Skin epidermis (tissue), 12 donors: Measurements from ENCODE around the gene TCHP.
"Not testable (repeated sequence)": the region's sequence is repeated elsewhere in the genome, so short reads cannot be mapped to it uniquely, and the experiment has no call there.

Source experiments
- H3K27ac ChIP-seq, 21 experiments: fragments of 200-600 bp; sonication (generic) in 11 of 21; one replicate each; pipeline ENCODE4 v1.5.0; 2020; ENCODE audit warnings: mild to moderate bottlenecking in 3 of 21, inconsistent platforms in 2 of 21, moderate library complexity in 2 of 21
- H3K4me3 ChIP-seq, 7 experiments: fragments of 200-600 bp; sonication (generic) in 2 of 7; one replicate each; pipeline ENCODE4 v1.5.0; 2020; ENCODE audit warnings: inconsistent platforms in 2 of 7, mild to moderate bottlenecking in 2 of 7, moderate library complexity in 1 of 7

Gene TCHP

GRCh38 chr12:109928058-109928656, 28.1 kb downstream of the TCHP start:
- Histone ChIP-seq H3K27ac (peak overlapping the region in 1 of 21 experiments; percentile 7), H3K4me3 (no peak overlapping the region)

DNA sequence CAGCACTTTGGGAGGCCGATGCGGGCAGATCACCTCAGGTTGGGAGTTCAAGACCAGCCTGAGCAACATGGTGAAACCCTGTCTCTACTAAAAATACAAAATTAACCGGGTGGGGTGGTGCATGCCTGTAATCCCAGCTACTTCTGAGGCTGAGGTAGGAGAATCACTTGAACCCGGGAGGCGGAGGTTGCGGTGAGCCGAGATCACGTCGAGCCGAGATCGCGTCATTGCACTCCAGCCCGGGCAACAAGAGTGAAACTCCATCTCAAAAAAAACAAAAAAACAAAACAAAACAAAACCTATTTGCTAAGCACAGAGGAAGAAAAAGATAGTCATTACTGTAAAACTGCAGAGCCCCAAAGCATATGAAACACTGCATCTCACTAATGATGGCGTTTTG, 29.3 kb downstream of the TCHP start:
- not testable (repeated sequence) for H3K4me3 ChIP-seq, H3K27ac ChIP-seq

DNA sequence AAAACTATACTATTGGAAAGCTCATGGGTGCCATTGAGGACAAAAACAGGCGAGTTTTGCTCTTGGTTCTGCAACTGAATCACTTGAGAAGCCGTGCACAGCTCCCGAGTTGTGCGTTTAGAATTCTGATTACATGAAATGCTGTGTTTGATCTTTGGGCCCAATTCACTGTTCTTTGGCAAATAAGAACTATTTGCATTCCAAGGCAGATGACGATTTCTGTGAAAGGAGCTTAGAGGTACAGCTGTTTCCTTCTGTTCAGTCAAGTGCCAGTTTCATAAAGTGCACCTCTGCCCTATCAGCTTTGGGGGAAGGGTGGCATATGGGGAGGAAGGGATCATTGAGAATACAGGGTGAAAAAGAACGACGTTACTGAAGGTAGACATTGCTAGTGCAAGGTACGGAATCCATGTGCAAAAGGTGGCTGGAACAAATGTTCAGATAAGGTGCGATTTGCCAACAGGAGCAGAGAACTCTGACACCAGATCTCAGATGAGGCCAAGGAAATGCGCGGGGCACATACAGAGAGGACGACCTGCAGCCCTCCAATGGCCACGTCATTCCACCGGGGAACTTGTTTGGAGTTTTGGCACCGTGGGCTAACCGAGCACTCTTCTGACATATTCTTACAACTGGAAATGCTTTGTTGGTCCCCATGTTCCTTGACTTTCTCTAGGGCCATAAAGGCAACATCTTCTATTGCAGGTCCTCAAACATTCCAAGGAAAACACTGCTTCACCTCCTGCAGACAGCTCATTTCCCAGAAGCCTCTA, 30.1 kb downstream of the TCHP start:
- no peak overlapping the region for H3K27ac ChIP-seq

GRCh38 chr12:109931143-109931542, 31.1 kb downstream of the TCHP start:
- Histone ChIP-seq H3K4me3 (no peak overlapping the region), H3K27ac (no peak overlapping the region)

More for the DNA sequence above, 30.1 kb downstream of the TCHP start:
- no peak overlapping the region for H3K4me3 ChIP-seq

- Histone ChIP-seq H3K4me3 (no peak overlapping the region), H3K27ac (peak overlapping the region in 2 of 21 experiments; percentile 22 to 51)
Measured at GRCh38 chr12:109932878-109933503, 32.9 kb downstream of the TCHP start.

GRCh38 chr12:109934026-109934425, 34.0 kb downstream of the TCHP start:
- H3K27ac ChIP-seq = peak overlapping the region in 1 of 21 experiments; percentile 16

GRCh38 chr12:109937371-109937770, 37.3 kb downstream of the TCHP start:
- peak overlapping the region in 2 of 21 experiments; percentile 9 to 47 for H3K27ac ChIP-seq
- no peak overlapping the region for H3K4me3 ChIP-seq

More at GRCh38 chr12:109934026-109934425, 34.0 kb downstream of the TCHP start:
- no peak overlapping the region for H3K4me3 ChIP-seq

DNA sequence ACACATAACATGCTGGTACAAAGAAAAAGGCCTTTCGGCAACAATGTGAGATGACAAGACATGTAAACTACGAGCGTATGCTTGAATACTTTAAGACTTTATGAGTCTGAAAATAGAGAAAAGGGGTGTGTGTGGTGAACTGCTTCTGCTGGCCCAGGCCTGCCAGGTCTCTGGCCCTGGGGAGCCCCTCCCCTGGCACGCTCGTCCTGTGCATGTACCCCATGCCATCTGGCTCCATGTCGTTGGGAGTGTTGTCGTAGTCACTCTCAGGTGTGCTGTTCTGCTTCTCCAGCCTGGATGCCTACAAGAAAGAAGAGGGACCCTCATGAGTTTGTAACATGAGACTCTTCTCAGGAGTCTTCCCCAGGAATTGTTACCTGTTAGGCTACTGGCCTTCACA, 38.9 kb downstream of the TCHP start:
- H3K27ac ChIP-seq = no peak overlapping the region
- H3K4me3 ChIP-seq = no peak overlapping the region

DNA sequence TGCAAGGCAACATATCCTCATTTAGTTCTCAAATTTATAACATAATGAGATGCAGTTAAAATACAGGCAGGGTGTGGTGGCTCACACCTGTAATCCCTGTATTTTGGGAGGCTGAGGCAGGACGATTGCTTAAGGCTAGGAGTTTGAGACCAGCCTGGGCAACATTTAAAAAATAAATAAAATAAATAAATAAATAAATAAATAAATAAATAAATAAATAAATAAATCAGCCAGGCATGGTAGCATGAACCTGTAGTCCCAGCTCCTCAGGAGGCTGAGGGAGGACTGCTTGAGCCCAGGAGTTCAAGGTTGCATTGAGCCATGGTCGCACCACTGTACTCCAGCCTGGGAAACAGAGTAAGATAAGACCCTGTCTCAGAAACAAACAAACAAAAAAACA, 39.4 kb downstream of the TCHP start:
- H3K27ac ChIP-seq = no peak overlapping the region
- H3K4me3 ChIP-seq = no peak overlapping the region

- no peak overlapping the region for H3K4me3 ChIP-seq
- H3K27ac ChIP-seq = no peak overlapping the region
Measured at GRCh38 chr12:109940339-109940923, 40.4 kb downstream of the TCHP start.

GRCh38 chr12:109943811-109944210, 43.7 kb downstream of the TCHP start:
- Histone ChIP-seq H3K4me3 (no peak overlapping the region), H3K27ac (no peak overlapping the region)

GRCh38 chr12:109944561-109945359, 44.7 kb downstream of the TCHP start:
- peak overlapping the region in 2 of 21 experiments; percentile 12 to 38 for H3K27ac ChIP-seq

GRCh38 chr12:109946505-109946904, 46.4 kb downstream of the TCHP start:
- H3K4me3 ChIP-seq = no peak overlapping the region
- H3K27ac ChIP-seq = peak overlapping the region in 10 of 21 experiments; percentile 21 to 63 (median 36)

More at GRCh38 chr12:109944561-109945359, 44.7 kb downstream of the TCHP start:
- H3K4me3 ChIP-seq = no peak overlapping the region

GRCh38 chr12:109946913-109947312, 46.8 kb downstream of the TCHP start:
- no peak overlapping the region for H3K4me3 ChIP-seq
- peak overlapping the region in 13 of 21 experiments; percentile 20 to 76 (median 35) for H3K27ac ChIP-seq

DNA sequence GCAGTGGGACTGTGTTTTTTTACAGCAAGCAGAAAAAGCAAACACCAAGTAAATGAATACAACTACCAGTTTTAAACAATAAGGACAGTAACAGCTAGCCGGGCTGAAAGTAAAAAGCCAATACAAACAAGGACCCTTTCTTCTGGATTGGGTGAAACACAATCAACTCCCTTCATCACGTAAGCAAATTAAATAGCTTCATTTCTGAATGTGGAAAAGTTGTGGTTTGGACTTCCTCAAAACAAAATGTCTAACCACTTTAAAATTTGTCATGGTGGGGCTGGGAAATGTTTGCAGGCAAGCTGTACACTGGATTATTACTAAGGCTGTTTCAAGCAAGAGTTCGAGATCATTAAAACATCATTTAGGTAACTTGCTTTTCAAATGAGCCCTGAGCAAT, 47.4 kb downstream of the TCHP start:
- Histone ChIP-seq H3K4me3 (no peak overlapping the region), H3K27ac (peak overlapping the region in 12 of 21 experiments; percentile 10 to 76 (median 31))

DNA sequence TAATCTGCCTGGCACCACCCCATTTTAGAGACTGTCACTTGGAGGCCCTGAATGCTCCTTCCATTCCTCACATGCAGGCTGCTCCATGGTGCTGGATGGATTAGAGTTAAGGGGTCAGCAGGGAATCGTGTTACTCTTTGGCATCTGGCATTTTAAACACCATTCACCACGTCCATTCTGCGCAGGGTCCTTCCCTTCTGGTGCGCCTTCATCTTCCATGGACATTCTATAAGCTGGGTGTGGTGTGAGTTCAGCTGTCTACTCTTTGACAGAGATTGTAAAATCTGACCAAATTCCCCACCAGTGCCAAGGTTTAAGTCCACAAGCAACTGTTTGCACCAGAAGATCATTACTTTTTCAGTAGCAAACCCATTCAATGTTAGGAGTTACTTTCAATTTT, 48.3 kb downstream of the TCHP start:
- no peak overlapping the region for H3K4me3 ChIP-seq
- peak overlapping the region in 6 of 21 experiments; percentile 21 to 76 (median 31) for H3K27ac ChIP-seq

GRCh38 chr12:109949089-109949488, 49.0 kb downstream of the TCHP start:
- Histone ChIP-seq H3K4me3 (no peak overlapping the region), H3K27ac (peak overlapping the region in 3 of 21 experiments; percentile 25 to 31 (median 31))

- peak overlapping the region in 2 of 21 experiments; percentile 21 to 43 for H3K27ac ChIP-seq
Measured at GRCh38 chr12:109950625-109951024, 50.6 kb downstream of the TCHP start.

DNA sequence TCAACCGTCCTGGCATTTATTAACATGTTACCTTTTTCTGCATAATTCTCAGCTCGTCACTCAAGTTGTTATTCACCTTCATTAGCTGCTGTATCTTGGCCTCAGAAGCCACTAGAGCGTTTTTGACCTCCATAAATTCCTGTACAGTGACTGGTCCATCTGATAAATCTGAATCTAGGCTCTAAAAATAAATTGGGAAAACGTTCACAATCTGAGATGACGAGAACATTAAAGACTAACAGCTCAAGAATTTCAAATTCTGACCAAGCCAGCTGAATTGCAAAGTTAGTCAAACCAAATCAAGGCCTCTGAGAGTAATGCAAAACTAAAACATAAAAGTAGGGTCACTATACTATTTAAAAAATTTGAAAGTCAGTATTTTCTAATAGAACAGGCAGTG, 51.1 kb downstream of the TCHP start:
- Histone ChIP-seq H3K4me3 (no peak overlapping the region), H3K27ac (no peak overlapping the region)

More at GRCh38 chr12:109950625-109951024, 50.6 kb downstream of the TCHP start:
- no peak overlapping the region for H3K4me3 ChIP-seq
